Lower leg skin (tissue), 4 donors: Measurements from ENCODE around the gene MTA2. TPM values are rescaled to one million over a fixed set of nuclear protein-coding genes. Genes with fewer than 3 reads are reported as not detected.

Source experiments
- DNase-seq, 2 donors: peaks; one replicate each; pipeline ENCODE4 v3.0.0-alpha.2; 2019; ENCODE audit warnings: low spot score in 2 of 2
- H3K4me3 ChIP-seq: fragments of 200-600 bp; sonication (generic); 2 replicates; pipeline ENCODE4 v1.5.1; 2017; ENCODE audit warnings: mild to moderate bottlenecking, low read depth; ENCODE audit not compliant: poor library complexity, severe bottlenecking
- CTCF ChIP-seq, 3 donors: fragments of 450-650 bp; IDR thresholded peaks; one replicate each; pipeline ENCODE4 v1.5.1; 2016; ENCODE audit warnings: antibody characterized with exemption in 3 of 3, mild to moderate bottlenecking in 3 of 3, moderate library complexity in 2 of 3
- POLR2A ChIP-seq, 2 donors: fragments of 450-650 bp; IDR thresholded peaks; one replicate each; pipeline ENCODE4 v1.6.1; 2016 to 2017; ENCODE audit warnings: antibody characterized with exemption in 2 of 2, mild to moderate bottlenecking in 1 of 2, moderate library complexity in 1 of 2
- WGBS, 2 donors: methylation state at CpG; one replicate each; pipeline ENCODE4 v1.1.5; 2018; 5-methylcytosine and 5-hydroxymethylcytosine counted together
- intact Hi-C: fragments of 100-400 bp; cut with DNase I; formaldehyde crosslinking; loops from one replicate; pipeline ENCODE4 v1.15.0; 2023; ENCODE audit warnings: low total_unique reads
- total RNA-seq, 4 donors: library from RNA; depleted of rRNA; stranded (reverse); fragments of >200 nt; gene quantifications; one replicate each; pipeline ENCODE4 v1.1.0, GENCODE V29; 2016

MTA2 gene
- total RNA-seq, 4 donors from 2014 or later = 91.3 to 139 (median 98.3) TPM

GRCh38 chr11:62603776-62604299 lies 2.2 kb upstream of the MTA2 start:
- TF ChIP-seq POLR2A (IDR thresholded peaks at IDR 0.05) = no peak
- no peak for TF ChIP-seq CTCF (IDR thresholded peaks at IDR 0.05)
- no peak for DNase-seq
- intact Hi-C loops = no loop called here
- 87 to 91% methylated on average over 8 of the region's 8 CpGs for WGBS, 2 donors
- H3K4me3 ChIP-seq = no peak overlapping the region

GRCh38 chr11:62603072-62603408 lies 1.4 kb upstream of the MTA2 start:
- DNase-seq = no peak
- TF ChIP-seq POLR2A (IDR thresholded peaks at IDR 0.05) = no peak
- no peak for TF ChIP-seq CTCF (IDR thresholded peaks at IDR 0.05)
- intact Hi-C loops = no loop called here
- 9 to 37% methylated on average over 13 of the region's 13 CpGs for WGBS, 2 donors
- peak overlapping the region; percentile 35 for H3K4me3 ChIP-seq

GRCh38 chr11:62602141-62603071 lies 741 bp upstream of the MTA2 start:
- no peak for TF ChIP-seq POLR2A (IDR thresholded peaks at IDR 0.05)
- TF ChIP-seq CTCF (IDR thresholded peaks at IDR 0.05) = no peak
- 3% methylated on average over 25 to 55 of the region's 96 CpGs for WGBS, 2 donors
- peak; percentile 74 to 94 for DNase-seq
- H3K4me3 ChIP-seq = peak overlapping the region; percentile 35
- intact Hi-C loops = no loop called here

GRCh38 chr11:62601122-62601371 lies 618 bp downstream of the MTA2 start:
- no peak for DNase-seq
- TF ChIP-seq POLR2A (IDR thresholded peaks at IDR 0.05) = no peak
- no peak for TF ChIP-seq CTCF (IDR thresholded peaks at IDR 0.05)
- 0 to 1% methylated on average over 16 to 30 of the region's 30 CpGs for WGBS, 2 donors
- intact Hi-C loops = no loop called here
- peak overlapping the region; percentile 81 for H3K4me3 ChIP-seq

GRCh38 chr11:62600367-62601121 lies 1.1 kb downstream of the MTA2 start:
- WGBS, 2 donors = 1 to 2% methylated on average over 26 of the region's 26 CpGs
- H3K4me3 ChIP-seq = peak overlapping the region; percentile 81
- no peak for DNase-seq
- intact Hi-C loops = no loop called here
- no peak for TF ChIP-seq CTCF (IDR thresholded peaks at IDR 0.05)
- TF ChIP-seq POLR2A (IDR thresholded peaks at IDR 0.05) = no peak
